Duodenal mucosa (tissue), 2 donors: Measurements from ENCODE around the gene FAM47E.

Source experiments
- H3K27ac ChIP-seq: one replicate; pipeline ENCODE4 v1.7.0; 2013; ENCODE audit warnings: low read depth, low read length
- H3K27me3 ChIP-seq, 2 donors: one replicate each; pipeline ENCODE4 v1.7.0; 2013; ENCODE audit warnings: low read length in 2 of 2, control low read depth in 1 of 2; ENCODE audit not compliant: insufficient read depth in 2 of 2, control insufficient read depth in 1 of 2
- H3K36me3 ChIP-seq, 2 donors: one replicate each; pipeline ENCODE4 v1.7.0; 2013; ENCODE audit warnings: low read length in 2 of 2, control low read depth in 1 of 2; ENCODE audit not compliant: insufficient read depth in 2 of 2, control insufficient read depth in 1 of 2
- H3K4me1 ChIP-seq, 2 donors: one replicate each; pipeline ENCODE4 v1.7.0; 2013; ENCODE audit warnings: low read length in 2 of 2, control low read depth in 1 of 2; ENCODE audit not compliant: insufficient read depth in 2 of 2, control insufficient read depth in 1 of 2
- H3K4me3 ChIP-seq, 2 donors: one replicate each; pipeline ENCODE4 v1.7.0; 2013; ENCODE audit warnings: low read length in 2 of 2, low read depth in 1 of 2
- H3K9ac ChIP-seq, 2 donors: one replicate each; pipeline ENCODE4 v1.7.0; 2013; ENCODE audit warnings: low read length in 2 of 2, low read depth in 1 of 2
- H3K9me3 ChIP-seq, 2 donors: one replicate each; pipeline ENCODE4 v1.7.0; 2013; ENCODE audit warnings: low read length in 2 of 2, control low read depth in 1 of 2; ENCODE audit not compliant: control insufficient read depth in 1 of 2

FAM47E gene

GRCh38 chr4:76226418-76226817 is 25.1 kb upstream of the FAM47E start:
- no peak overlapping the region for H3K4me3 ChIP-seq
- no peaks in the 10 kb centered on the region for H3K27me3 ChIP-seq
- H3K36me3 ChIP-seq: no peaks in the 10 kb centered on the region
- no peak overlapping the region for H3K9ac ChIP-seq
- H3K4me1 ChIP-seq: peaks cover 0 to 3% of the 10 kb centered on the region in 2 donors
- H3K27ac ChIP-seq: no peak overlapping the region
- peaks cover 0 to 2% of the 10 kb centered on the region in 2 donors for H3K9me3 ChIP-seq

DNA sequence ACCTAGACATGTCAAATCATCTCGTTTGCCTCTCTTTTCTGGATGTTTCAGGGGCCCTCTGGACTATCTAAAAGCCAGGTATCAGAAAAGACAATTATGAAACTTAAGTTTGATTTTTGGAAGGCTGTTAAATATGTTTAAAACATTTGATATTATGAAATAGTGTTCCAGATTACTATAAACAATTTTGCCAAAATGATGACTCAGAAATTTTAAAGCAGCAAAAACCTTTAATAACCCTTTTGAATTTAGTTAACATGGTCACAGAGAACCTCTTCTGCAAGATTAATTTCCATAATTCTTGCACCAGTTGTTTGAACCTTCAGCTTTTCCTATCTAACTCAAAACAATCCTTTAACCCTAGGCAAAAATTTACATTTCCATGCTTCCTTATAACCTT is 18.8 kb upstream of the FAM47E start:
- no peaks in the 10 kb centered on the region for H3K27me3 ChIP-seq
- no peak overlapping the region for H3K9ac ChIP-seq
- no peak overlapping the region for H3K4me3 ChIP-seq
- peaks cover 3 to 10% of the 10 kb centered on the region in 2 donors for H3K4me1 ChIP-seq
- H3K36me3 ChIP-seq: no peaks in the 10 kb centered on the region
- no peak overlapping the region for H3K27ac ChIP-seq
- H3K9me3 ChIP-seq: peaks cover 0 to 2% of the 10 kb centered on the region in 2 donors

GRCh38 chr4:76233083-76233482 is 18.4 kb upstream of the FAM47E start:
- Histone ChIP-seq H3K9me3 (peaks cover 0 to 2% of the 10 kb centered on the region in 2 donors), H3K27ac (no peak overlapping the region), H3K4me1 (peaks cover 3 to 10% of the 10 kb centered on the region in 2 donors), H3K27me3 (no peaks in the 10 kb centered on the region), H3K9ac (no peak overlapping the region), H3K4me3 (no peak overlapping the region), H3K36me3 (no peaks in the 10 kb centered on the region)

- peaks cover 3 to 10% of the 10 kb centered on the region in 2 donors for H3K4me1 ChIP-seq
- H3K27ac ChIP-seq: no peak overlapping the region
- H3K9me3 ChIP-seq: peaks cover 0 to 1% of the 10 kb centered on the region in 2 donors
- no peaks in the 10 kb centered on the region for H3K27me3 ChIP-seq
- no peak overlapping the region for H3K9ac ChIP-seq
- H3K4me3 ChIP-seq: no peak overlapping the region
- H3K36me3 ChIP-seq: no peaks in the 10 kb centered on the region
Observed at GRCh38 chr4:76233529-76233928, 18.0 kb upstream of the FAM47E start.

DNA sequence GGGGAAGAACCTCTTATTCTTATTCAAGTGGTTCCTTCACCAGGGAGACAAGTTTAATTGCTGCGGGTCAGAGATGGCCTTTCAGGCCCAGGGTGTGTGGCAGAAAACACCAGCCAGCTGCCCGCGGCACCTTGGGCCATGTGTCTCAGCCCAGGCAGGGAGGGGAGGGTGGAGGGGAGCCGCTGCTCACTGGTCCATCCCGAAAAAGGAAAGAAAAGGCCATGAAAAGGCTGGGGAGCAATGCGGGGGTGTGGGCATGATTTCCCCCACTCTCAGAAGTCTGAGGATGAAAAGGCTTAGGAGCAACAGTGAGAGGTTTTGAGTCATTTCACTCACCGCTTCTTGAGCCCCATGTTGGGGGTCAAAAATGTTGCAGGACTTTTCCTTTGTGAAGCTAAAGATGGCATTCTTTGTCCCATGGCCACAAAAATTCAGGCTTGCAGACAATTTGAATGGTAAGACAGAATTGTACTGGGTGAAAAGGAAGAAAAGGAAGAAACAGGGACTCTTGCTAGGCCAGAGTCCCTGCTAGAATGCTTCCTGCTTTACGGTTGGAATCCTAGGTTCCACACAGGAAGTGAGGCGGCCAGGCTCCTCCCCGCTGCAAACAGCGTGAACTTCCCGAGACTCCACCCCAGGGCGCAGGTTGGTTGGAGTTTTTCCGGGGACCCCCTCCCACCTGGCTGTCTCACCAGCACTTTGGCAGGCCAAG is 17.4 kb upstream of the FAM47E start:
- Histone ChIP-seq H3K27ac (no peak overlapping the region), H3K27me3 (no peaks in the 10 kb centered on the region), H3K4me1 (peaks cover 3 to 10% of the 10 kb centered on the region in 2 donors), H3K9ac (no peak overlapping the region), H3K9me3 (no peaks in the 10 kb centered on the region), H3K4me3 (no peak overlapping the region), H3K36me3 (no peaks in the 10 kb centered on the region)

- Histone ChIP-seq H3K4me1 (peaks cover 3 to 10% of the 10 kb centered on the region in 2 donors), H3K9ac (no peak overlapping the region), H3K36me3 (no peaks in the 10 kb centered on the region), H3K27me3 (no peaks in the 10 kb centered on the region), H3K9me3 (peaks cover under 1 to 1% of the 10 kb centered on the region in 2 donors), H3K27ac (no peak overlapping the region), H3K4me3 (no peak overlapping the region)
Observed at GRCh38 chr4:76234679-76235044, 16.9 kb upstream of the FAM47E start.

- Histone ChIP-seq H3K4me1 (peaks cover 3 to 10% of the 10 kb centered on the region in 2 donors), H3K4me3 (peak overlapping the region in 1 of 2 donors; percentile 34), H3K9ac (no peak overlapping the region), H3K9me3 (peaks cover 7 to 9% of the 10 kb centered on the region in 2 donors), H3K27ac (no peak overlapping the region), H3K36me3 (no peaks in the 10 kb centered on the region), H3K27me3 (no peaks in the 10 kb centered on the region)
Observed at GRCh38 chr4:76235407-76235806, 16.1 kb upstream of the FAM47E start.

DNA sequence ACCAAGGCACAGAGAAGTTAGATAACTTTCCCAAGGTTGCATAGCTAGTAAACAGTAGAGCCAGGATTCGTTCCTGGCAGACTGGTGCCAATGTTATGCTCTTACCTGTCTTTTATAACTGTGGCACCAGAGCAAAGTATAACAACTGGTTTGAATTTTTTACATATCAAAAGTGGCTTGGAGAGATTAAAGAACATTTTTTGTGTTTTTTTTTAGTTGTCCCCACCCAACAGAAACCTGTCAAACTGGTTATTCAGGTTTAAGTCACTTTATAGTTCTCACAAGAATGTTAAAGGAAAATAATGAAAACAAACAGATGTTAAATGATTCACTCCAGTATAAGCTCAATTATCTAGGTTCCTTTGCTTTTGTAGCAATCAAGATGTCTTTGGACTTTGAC is 15.6 kb upstream of the FAM47E start:
- H3K36me3 ChIP-seq: no peaks in the 10 kb centered on the region
- peak overlapping the region in 1 of 2 donors; percentile 34 for H3K4me3 ChIP-seq
- H3K27me3 ChIP-seq: no peaks in the 10 kb centered on the region
- H3K4me1 ChIP-seq: peaks cover 3 to 10% of the 10 kb centered on the region in 2 donors
- H3K9me3 ChIP-seq: peaks cover 7 to 9% of the 10 kb centered on the region in 2 donors
- no peak overlapping the region for H3K9ac ChIP-seq
- no peak overlapping the region for H3K27ac ChIP-seq

- Histone ChIP-seq H3K4me3 (no peak overlapping the region), H3K9ac (no peak overlapping the region), H3K27me3 (no peaks in the 10 kb centered on the region), H3K27ac (no peak overlapping the region), H3K36me3 (no peaks in the 10 kb centered on the region), H3K4me1 (peaks cover 3 to 10% of the 10 kb centered on the region in 2 donors), H3K9me3 (peaks cover 7 to 9% of the 10 kb centered on the region in 2 donors)
Observed at GRCh38 chr4:76238236-76238635, 13.3 kb upstream of the FAM47E start.

DNA sequence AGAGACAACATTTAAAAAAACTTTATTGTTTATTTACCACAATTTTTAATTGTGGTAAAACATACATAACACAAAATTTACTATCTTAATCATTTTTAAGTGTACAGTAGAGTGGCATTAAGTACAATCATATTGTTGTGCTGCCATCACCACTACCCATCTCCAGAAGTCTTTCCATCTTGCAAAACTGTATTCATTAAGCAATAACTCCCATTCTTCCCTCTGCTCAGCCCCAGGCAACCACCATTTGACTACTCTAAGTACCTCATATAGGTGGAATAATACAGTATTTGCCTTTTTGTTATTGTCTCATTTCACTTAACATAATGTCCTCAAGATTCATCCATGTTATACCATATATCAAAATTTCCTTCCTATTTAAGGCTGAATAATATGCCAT is 12.8 kb upstream of the FAM47E start:
- Histone ChIP-seq H3K9ac (no peak overlapping the region), H3K27me3 (no peaks in the 10 kb centered on the region), H3K36me3 (no peaks in the 10 kb centered on the region), H3K27ac (no peak overlapping the region), H3K9me3 (peaks cover 7 to 9% of the 10 kb centered on the region in 2 donors), H3K4me3 (no peak overlapping the region), H3K4me1 (peaks cover 3 to 10% of the 10 kb centered on the region in 2 donors)
